Stimulated activated memory B cell treated with anti-CD40 and anti-IgM and Interleukin-4, amounts not matched to agents 10 μg/mL and 1 μg/mL and 100 μg/mL, for 72 hours (primary cell): Measurements from ENCODE around the gene PDCD6IP.

ENCODE experiments used
- ATAC-seq: fragments of 150-1000 bp; cut with Tn5 transposase; 2 replicates; pipeline ENCODE4 v1.10.0; 2021
- H3K27ac Mint-ChIP-seq: one replicate; pipeline ENCODE4 v1.8.0; 2022; ENCODE audit warnings: mild to moderate bottlenecking, mixed read lengths
- H3K27me3 Mint-ChIP-seq: one replicate; pipeline ENCODE4 v1.8.0; 2022; ENCODE audit warnings: mixed read lengths
- H3K36me3 Mint-ChIP-seq: one replicate; pipeline ENCODE4 v1.8.0; 2022; ENCODE audit warnings: mixed read lengths
- H3K4me1 Mint-ChIP-seq: one replicate; pipeline ENCODE4 v1.8.0; 2022; ENCODE audit warnings: mixed read lengths
- H3K4me3 Mint-ChIP-seq: one replicate; pipeline ENCODE4 v1.8.0; 2022; ENCODE audit warnings: mild to moderate bottlenecking, moderate library complexity, mixed read lengths
- H3K9me3 Mint-ChIP-seq: one replicate; pipeline ENCODE4 v1.8.0; 2022; ENCODE audit warnings: mixed read lengths

Gene PDCD6IP

DNA sequence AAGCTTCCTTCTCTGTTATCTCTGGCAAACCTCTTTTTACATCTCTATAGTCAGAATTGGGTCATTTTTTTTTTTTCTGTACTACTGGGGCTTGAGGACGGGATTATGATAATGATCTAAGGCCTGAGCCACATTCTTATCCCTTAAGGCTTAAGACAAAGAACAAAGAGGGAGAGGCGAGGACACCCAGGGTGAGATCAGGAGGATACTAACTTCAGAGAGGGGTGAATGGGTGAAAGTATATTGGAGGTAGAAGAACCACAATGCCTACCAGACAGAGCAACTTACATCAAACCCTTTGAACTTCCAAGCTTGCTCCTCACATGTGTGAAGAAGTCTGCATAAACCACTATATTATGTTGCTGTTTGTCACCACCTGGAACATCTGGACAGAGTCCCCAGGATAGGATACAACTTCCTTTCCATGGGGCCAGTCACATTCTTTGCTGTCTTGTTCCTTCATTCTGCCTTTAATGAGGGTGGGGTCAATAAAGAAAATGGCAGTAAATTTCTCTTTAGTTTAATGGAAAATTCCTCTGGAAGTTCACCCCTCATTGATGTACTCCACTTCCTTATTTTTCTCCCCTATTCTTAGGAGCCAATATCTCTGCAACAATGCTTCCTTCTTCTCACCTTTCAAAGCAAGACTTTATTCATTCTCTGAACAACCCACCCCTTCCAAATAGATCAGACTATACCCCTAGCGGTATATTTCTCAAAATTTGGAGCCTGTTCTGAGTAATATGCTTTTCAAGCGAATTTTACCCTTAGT lies 9.1 kb upstream of the PDCD6IP start:
- H3K4me1 Mint-ChIP-seq, result peaks cover 17% of the 10 kb centered on the region
- no peak overlapping the region for H3K4me3 Mint-ChIP-seq
- H3K27ac Mint-ChIP-seq, result no peak overlapping the region
- no peaks in the 10 kb centered on the region for H3K9me3 Mint-ChIP-seq
- no peaks in the 10 kb centered on the region for H3K36me3 Mint-ChIP-seq
- no peak for ATAC-seq
- H3K27me3 Mint-ChIP-seq, result no peaks in the 10 kb centered on the region

DNA sequence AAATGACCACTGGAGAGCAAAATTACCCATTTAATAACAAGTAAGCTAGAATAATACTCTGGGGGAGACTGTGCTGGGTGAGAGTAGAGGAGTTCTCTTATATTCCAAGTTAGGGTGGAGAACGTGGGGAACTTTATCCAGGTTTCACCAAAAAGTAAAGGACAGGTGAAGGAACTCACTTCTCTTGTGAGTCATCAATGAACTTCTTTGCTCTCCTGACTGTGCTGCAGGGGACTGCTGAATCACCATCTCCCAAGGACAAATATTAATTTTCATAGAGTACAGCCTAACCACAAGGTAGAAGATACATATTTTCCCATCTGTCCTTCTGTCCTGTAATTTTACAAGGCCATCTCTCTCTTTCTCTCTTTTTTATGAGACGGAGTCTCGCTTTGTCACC lies 8.3 kb upstream of the PDCD6IP start:
- Mint-ChIP-seq H3K36me3 (no peaks in the 10 kb centered on the region), H3K27ac (no peak overlapping the region), H3K27me3 (no peaks in the 10 kb centered on the region), H3K4me1 (peaks cover 17% of the 10 kb centered on the region), H3K9me3 (no peaks in the 10 kb centered on the region), H3K4me3 (no peak overlapping the region)
- ATAC-seq, result no peak

DNA sequence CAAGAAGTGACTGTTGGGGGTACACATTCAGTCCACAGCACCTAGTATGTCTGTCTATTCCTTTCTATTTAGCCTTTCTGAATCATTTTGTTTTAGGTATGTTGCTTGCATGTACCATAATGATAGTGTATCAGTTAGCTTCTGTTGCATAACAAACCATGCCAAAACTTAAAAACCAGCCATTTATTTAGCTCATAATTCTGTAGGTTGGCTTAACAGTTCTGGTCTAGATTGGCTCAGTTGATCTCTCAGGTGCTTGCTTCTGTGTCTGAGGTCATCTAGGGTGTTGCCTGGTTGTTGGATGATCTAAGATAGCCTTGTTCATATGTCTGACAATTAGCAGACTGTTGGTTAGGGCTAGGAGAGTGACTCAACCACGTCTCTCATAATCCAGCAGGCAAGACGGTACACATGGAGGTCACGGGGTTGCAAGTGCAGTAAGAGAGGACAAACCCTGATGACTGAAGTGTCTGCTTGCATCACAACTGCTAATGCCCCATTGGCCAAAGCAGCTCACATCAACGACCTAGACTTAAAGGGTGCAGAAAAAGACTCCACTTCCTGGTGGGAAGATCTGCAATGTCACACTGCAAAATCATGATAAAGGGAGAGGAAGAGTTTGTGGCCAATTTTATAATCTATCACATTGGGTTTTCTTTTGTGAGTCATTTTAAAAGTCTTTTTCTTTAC lies 6.8 kb upstream of the PDCD6IP start:
- no peaks in the 10 kb centered on the region for H3K9me3 Mint-ChIP-seq

GRCh38 chr3:33792167-33792892 lies 6.1 kb upstream of the PDCD6IP start:
- no peaks in the 10 kb centered on the region for H3K27me3 Mint-ChIP-seq
- H3K4me3 Mint-ChIP-seq, result no peak overlapping the region
- H3K27ac Mint-ChIP-seq, result peak overlapping the region; percentile 36
- no peak for ATAC-seq
- H3K9me3 Mint-ChIP-seq, result no peaks in the 10 kb centered on the region
- H3K4me1 Mint-ChIP-seq, result peaks cover 13% of the 10 kb centered on the region
- no peaks in the 10 kb centered on the region for H3K36me3 Mint-ChIP-seq

More for the DNA sequence above, 6.8 kb upstream of the PDCD6IP start:
- Mint-ChIP-seq H3K36me3 (no peaks in the 10 kb centered on the region), H3K27ac (peak overlapping the region; percentile 36), H3K4me3 (no peak overlapping the region), H3K4me1 (peaks cover 17% of the 10 kb centered on the region), H3K27me3 (no peaks in the 10 kb centered on the region)
- peak; percentile 77 for ATAC-seq

DNA sequence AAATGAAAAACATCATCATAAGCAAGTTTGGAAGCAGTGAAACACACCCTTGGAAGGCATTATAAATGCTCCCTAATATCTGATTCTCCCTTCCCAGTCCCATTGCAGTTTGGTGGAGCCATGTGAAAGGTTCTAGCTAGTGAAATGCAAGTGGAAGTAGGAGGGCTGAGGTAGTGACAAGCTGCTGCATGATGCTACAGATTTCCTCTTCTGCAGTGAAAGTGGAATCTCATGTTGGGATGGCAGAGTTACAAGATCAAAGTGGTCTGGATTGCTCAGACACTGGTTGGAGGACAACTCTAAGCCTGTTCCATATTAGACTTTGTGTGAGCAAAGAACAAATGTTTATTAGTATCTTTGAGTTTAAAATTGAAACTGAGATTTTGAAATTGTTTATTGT lies 3.3 kb upstream of the PDCD6IP start:
- no peak for ATAC-seq
- H3K9me3 Mint-ChIP-seq, result no peaks in the 10 kb centered on the region
- no peaks in the 10 kb centered on the region for H3K36me3 Mint-ChIP-seq
- H3K4me1 Mint-ChIP-seq, result peaks cover 20% of the 10 kb centered on the region
- no peak overlapping the region for H3K4me3 Mint-ChIP-seq
- no peaks in the 10 kb centered on the region for H3K27me3 Mint-ChIP-seq
- no peak overlapping the region for H3K27ac Mint-ChIP-seq

- no peaks in the 10 kb centered on the region for H3K9me3 Mint-ChIP-seq
- H3K4me3 Mint-ChIP-seq, result no peak overlapping the region
- no peak for ATAC-seq
- no peaks in the 10 kb centered on the region for H3K36me3 Mint-ChIP-seq
- H3K27me3 Mint-ChIP-seq, result no peaks in the 10 kb centered on the region
- peaks cover 28% of the 10 kb centered on the region for H3K4me1 Mint-ChIP-seq
- no peak overlapping the region for H3K27ac Mint-ChIP-seq
Observed at GRCh38 chr3:33795856-33796536, 2.4 kb upstream of the PDCD6IP start.

- Mint-ChIP-seq H3K27ac (peak overlapping the region; percentile 77), H3K27me3 (no peaks in the 10 kb centered on the region), H3K4me1 (peaks cover 33% of the 10 kb centered on the region), H3K4me3 (peak overlapping the region; percentile 99), H3K9me3 (no peaks in the 10 kb centered on the region), H3K36me3 (peaks cover 5% of the 10 kb centered on the region)
- peak; percentile 85 for ATAC-seq
Observed at GRCh38 chr3:33798113-33798417, 365 bp upstream of the PDCD6IP start.

DNA sequence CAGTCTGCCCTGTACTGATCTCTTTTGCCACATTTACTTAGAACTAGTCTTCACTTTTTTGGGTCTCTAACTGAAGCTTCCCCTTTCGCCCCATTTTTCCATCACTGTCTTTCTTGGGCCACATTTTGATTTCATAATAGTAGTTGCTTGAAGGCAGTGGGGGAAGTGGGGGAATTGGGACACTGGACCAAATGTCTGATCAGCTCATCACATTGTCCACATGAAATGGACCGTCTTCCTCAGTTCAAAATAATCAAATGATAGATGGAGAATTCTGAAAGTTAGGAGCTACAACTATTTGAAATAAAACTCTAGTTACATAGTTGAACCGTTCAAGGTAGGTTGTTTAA lies 747 bp downstream of the PDCD6IP start:
- no peaks in the 10 kb centered on the region for H3K9me3 Mint-ChIP-seq
- H3K4me1 Mint-ChIP-seq, result peaks cover 44% of the 10 kb centered on the region
- H3K36me3 Mint-ChIP-seq, result peaks cover 16% of the 10 kb centered on the region
- no peaks in the 10 kb centered on the region for H3K27me3 Mint-ChIP-seq
- peak overlapping the region; percentile 77 for H3K27ac Mint-ChIP-seq
- no peak for ATAC-seq
- H3K4me3 Mint-ChIP-seq, result peak overlapping the region; percentile 99

DNA sequence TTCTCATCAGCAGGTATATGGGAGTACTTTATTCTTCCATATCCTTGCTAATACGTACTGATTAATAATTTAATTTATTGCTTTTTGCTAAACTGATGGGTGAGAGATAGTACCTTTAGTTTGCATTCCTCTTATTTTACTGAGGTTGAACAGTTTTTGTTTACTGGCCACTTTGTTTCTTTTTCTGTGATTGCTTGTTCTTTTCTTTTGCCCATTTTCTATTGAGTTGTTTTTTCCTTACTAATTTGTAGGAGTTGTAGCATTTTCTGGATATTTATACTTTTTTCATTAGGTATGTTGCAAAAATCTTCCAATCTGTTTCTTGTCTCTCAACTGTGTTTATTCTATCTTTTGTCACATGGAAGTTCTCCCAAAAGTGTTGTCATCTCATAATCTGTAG lies 4.8 kb downstream of the PDCD6IP start:
- H3K4me1 Mint-ChIP-seq, result peaks cover 65% of the 10 kb centered on the region
- no peaks in the 10 kb centered on the region for H3K9me3 Mint-ChIP-seq
- H3K27ac Mint-ChIP-seq, result peak overlapping the region; percentile 46
- peaks cover 27% of the 10 kb centered on the region for H3K36me3 Mint-ChIP-seq
- H3K27me3 Mint-ChIP-seq, result no peaks in the 10 kb centered on the region
- H3K4me3 Mint-ChIP-seq, result peak overlapping the region; percentile 7
- ATAC-seq, result no peak

- peaks cover 34% of the 10 kb centered on the region for H3K36me3 Mint-ChIP-seq
- ATAC-seq, result no peak
- H3K9me3 Mint-ChIP-seq, result no peaks in the 10 kb centered on the region
- peak overlapping the region; percentile 46 for H3K27ac Mint-ChIP-seq
- no peak overlapping the region for H3K4me3 Mint-ChIP-seq
- no peaks in the 10 kb centered on the region for H3K27me3 Mint-ChIP-seq
- H3K4me1 Mint-ChIP-seq, result peaks cover 72% of the 10 kb centered on the region
Observed at GRCh38 chr3:33803894-33804526, 5.6 kb downstream of the PDCD6IP start.

DNA sequence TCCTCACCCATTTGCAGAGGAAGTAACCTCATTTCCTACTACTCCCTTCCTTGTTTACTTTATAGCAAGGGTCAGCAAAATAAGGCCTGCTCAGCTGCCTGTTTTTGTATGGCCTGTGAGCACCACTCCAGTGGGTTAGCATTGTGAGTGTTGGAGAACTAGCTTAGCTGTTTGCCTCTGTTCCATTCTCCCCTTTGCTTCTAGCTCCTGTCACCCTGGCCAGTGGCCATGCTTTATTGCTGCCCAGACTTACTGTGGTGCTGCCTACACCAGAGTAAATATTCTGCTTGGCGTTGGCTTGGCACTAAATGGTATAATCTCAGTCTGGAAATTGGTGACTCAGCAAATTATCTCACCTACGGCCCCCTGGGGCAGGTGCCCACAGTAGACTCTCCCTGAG lies 8.8 kb downstream of the PDCD6IP start:
- Mint-ChIP-seq H3K4me3 (no peak overlapping the region), H3K4me1 (peaks cover 78% of the 10 kb centered on the region), H3K27me3 (no peaks in the 10 kb centered on the region), H3K36me3 (peaks cover 37% of the 10 kb centered on the region), H3K27ac (no peak overlapping the region), H3K9me3 (no peaks in the 10 kb centered on the region)
- ATAC-seq, result no peak

DNA sequence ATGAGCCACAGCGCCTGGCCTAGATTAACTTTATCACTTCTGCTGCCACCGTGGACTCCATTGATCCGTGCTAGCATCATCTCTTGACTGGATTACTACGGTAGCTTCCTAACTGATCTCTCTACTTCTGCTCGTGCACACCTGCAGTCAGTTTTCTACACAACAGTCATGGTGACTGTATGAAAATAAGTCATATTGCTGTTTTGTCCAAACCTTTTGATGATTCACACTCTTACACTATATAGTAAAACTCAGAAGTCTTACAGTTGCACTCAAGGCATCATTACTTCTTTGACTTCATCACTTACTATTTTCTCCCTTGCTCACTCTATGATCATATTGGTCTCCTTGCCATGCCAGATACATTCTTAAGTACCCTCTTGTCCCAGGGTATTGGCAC lies 10.1 kb downstream of the PDCD6IP start:
- Mint-ChIP-seq H3K4me1 (peaks cover 67% of the 10 kb centered on the region), H3K27me3 (no peaks in the 10 kb centered on the region)
- no peak for ATAC-seq

DNA sequence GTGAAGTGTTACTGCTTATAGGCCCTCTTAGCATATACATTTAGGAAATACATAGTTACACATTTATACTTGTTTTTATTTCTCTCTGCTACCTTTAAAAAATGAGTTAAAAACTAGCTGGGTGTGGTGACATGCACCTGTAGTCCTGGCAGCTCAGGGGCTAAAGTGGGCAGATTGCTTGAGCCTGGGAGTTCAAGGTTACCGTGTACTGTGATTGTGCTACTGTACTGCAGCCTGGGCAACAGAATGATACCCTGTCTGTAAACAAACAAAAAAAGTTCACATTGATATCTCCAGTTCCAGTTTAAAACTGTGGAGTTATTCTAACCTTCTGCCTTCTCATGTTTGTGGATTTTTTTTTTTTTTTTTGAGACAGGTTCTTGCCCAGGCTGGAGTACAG lies 12.1 kb downstream of the PDCD6IP start:
- Mint-ChIP-seq H3K27me3 (no peaks in the 10 kb centered on the region), H3K4me3 (no peak overlapping the region), H3K4me1 (peaks cover 58% of the 10 kb centered on the region), H3K9me3 (no peaks in the 10 kb centered on the region), H3K36me3 (peaks cover 33% of the 10 kb centered on the region), H3K27ac (no peak overlapping the region)
- no peak for ATAC-seq

More for the DNA sequence above, 10.1 kb downstream of the PDCD6IP start:
- H3K36me3 Mint-ChIP-seq, result peaks cover 34% of the 10 kb centered on the region
- no peak overlapping the region for H3K4me3 Mint-ChIP-seq
- H3K9me3 Mint-ChIP-seq, result no peaks in the 10 kb centered on the region
- H3K27ac Mint-ChIP-seq, result no peak overlapping the region

GRCh38 chr3:33821989-33822388 lies 23.6 kb downstream of the PDCD6IP start:
- H3K4me1 Mint-ChIP-seq, result peaks cover 11% of the 10 kb centered on the region
- H3K9me3 Mint-ChIP-seq, result no peaks in the 10 kb centered on the region
- no peak overlapping the region for H3K27ac Mint-ChIP-seq
- H3K4me3 Mint-ChIP-seq, result no peak overlapping the region
- peaks cover 56% of the 10 kb centered on the region for H3K36me3 Mint-ChIP-seq
- no peak for ATAC-seq
- no peaks in the 10 kb centered on the region for H3K27me3 Mint-ChIP-seq

- ATAC-seq, result no peak
- peaks cover 61% of the 10 kb centered on the region for H3K36me3 Mint-ChIP-seq
- no peaks in the 10 kb centered on the region for H3K9me3 Mint-ChIP-seq
- H3K27ac Mint-ChIP-seq, result no peak overlapping the region
- H3K4me3 Mint-ChIP-seq, result no peak overlapping the region
- no peaks in the 10 kb centered on the region for H3K27me3 Mint-ChIP-seq
- peaks cover 6% of the 10 kb centered on the region for H3K4me1 Mint-ChIP-seq
Observed at GRCh38 chr3:33823821-33824220, 25.4 kb downstream of the PDCD6IP start.
